Prostate gland (tissue), 2 donors: ENCODE data around the gene DEXI. TPM values are rescaled to one million over a fixed set of nuclear protein-coding genes. Genes with fewer than 3 reads are reported as not detected.
A peak's percentile ranks its signal among the peaks of the same experiment; 100 is the strongest.

Experiments
- DNase-seq: peaks from one replicate; pipeline ENCODE4 v3.0.0-alpha.2; 2019; ENCODE audit warnings: low spot score
- H3K27ac ChIP-seq, 2 donors: fragments of 200-600 bp; sonication (generic); 2 replicates each; pipeline ENCODE4 v1.5.1; 2017 to 2019
- H3K27me3 ChIP-seq: fragments of 200-600 bp; sonication (generic); replicated peaks from 2 replicates; pipeline ENCODE4 v1.5.1; 2019; ENCODE audit not compliant: insufficient read depth
- H3K36me3 ChIP-seq, 2 donors: fragments of 200-600 bp; sonication (generic); 1 replicate in 1 of 2; 2 replicates in 1 of 2; pipeline versions ENCODE4 v1.5.1 to v1.8.1; 2017 to 2019
- H3K4me1 ChIP-seq: fragments of 200-600 bp; sonication (generic); replicated peaks from 2 replicates; pipeline ENCODE4 v1.5.1; 2019
- H3K4me3 ChIP-seq, 2 donors: fragments of 200-600 bp; sonication (generic); 2 replicates each; pipeline ENCODE4 v1.5.1; 2017 to 2019
- H3K9me3 ChIP-seq: fragments of 200-600 bp; sonication (generic); 2 replicates; pipeline ENCODE4 v1.5.1; 2017
- CTCF ChIP-seq, 4 experiments: fragments of 200-600 bp in 2 of 4; fragments of 450-650 bp in 2 of 4; sonication (generic) in 2 of 4; IDR thresholded peaks; 1 replicate in 3 of 4; 2 replicates in 1 of 4; pipeline ENCODE4 v1.5.1; 2016 to 2019; ENCODE audit warnings: antibody characterized with exemption in 4 of 4, mild to moderate bottlenecking in 2 of 4, moderate library complexity in 2 of 4
- POLR2A ChIP-seq: fragments of 450-650 bp; IDR thresholded peaks from one replicate; pipeline ENCODE4 v1.6.1; 2016; ENCODE audit warnings: antibody characterized with exemption, mild to moderate bottlenecking
- POLR2AphosphoS5 ChIP-seq: sonication (generic); formaldehyde crosslinking; IDR thresholded peaks from one replicate; pipeline ENCODE4 v1.6.1; 2017; ENCODE audit warnings: antibody characterized with exemption
- WGBS: methylation state at CpG from one replicate; pipeline ENCODE4 v1.1.5; 2018; 5-methylcytosine and 5-hydroxymethylcytosine counted together
- intact Hi-C: fragments of 100-400 bp; cut with DNase I; formaldehyde crosslinking; loops from one replicate; pipeline ENCODE4 v1.14.2; 2022
- total RNA-seq, 2 donors: library from RNA; depleted of rRNA; stranded (reverse); fragments of >200 nt; gene quantifications; one replicate each; pipeline ENCODE4 v1.1.0, GENCODE V29; 2016

Gene DEXI
- total RNA-seq, 2 donors from 2014 or later = 95.5 to 96.9 TPM

DNA sequence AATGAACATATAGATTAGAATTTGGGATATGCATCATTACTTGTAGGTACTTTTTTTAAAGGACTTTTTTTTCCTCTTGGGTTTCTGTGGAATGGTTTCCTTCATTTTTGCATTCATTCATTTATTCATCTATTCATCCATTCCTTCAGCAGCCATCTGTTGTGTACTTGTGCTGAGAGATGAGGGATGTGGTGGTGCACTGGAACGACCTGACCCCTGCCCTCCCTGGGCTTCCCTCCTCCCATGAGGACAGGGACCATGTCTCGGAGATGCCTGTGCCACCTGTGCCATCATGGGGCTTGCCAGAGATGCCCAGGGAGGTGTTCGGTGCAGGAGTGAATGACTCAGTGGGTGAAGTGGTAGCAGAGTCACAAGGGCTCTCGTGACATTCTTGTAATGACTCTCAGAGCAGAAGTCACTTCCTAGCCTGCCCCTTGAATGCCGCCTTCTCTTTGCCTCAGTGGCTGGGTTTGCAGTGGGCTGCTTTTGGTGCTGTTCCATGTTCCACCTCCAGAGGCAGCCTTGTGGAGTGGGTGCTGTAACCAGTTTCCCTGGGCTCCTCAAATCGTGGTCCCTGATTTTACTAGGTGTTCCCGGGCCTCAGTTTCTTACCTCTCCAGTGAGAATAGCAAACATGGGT is 46.0 kb upstream of the DEXI start:
- TF ChIP-seq POLR2A = no peak
- peak in 1 of 4 experiments; percentile 11 for TF ChIP-seq CTCF (IDR thresholded peaks at IDR 0.05)
- intact Hi-C loops = no loop called here
- 71% methylated on average over 6 of the region's 7 CpGs for WGBS
- Histone ChIP-seq H3K4me1 (no peaks in the 10 kb centered on the region), H3K9me3 (no peaks in the 10 kb centered on the region), H3K36me3 (no peaks in the 10 kb centered on the region), H3K4me3 (no peak overlapping the region), H3K27me3 (no peaks in the 10 kb centered on the region), H3K27ac (no peak overlapping the region)
- no peak for DNase-seq

DNA sequence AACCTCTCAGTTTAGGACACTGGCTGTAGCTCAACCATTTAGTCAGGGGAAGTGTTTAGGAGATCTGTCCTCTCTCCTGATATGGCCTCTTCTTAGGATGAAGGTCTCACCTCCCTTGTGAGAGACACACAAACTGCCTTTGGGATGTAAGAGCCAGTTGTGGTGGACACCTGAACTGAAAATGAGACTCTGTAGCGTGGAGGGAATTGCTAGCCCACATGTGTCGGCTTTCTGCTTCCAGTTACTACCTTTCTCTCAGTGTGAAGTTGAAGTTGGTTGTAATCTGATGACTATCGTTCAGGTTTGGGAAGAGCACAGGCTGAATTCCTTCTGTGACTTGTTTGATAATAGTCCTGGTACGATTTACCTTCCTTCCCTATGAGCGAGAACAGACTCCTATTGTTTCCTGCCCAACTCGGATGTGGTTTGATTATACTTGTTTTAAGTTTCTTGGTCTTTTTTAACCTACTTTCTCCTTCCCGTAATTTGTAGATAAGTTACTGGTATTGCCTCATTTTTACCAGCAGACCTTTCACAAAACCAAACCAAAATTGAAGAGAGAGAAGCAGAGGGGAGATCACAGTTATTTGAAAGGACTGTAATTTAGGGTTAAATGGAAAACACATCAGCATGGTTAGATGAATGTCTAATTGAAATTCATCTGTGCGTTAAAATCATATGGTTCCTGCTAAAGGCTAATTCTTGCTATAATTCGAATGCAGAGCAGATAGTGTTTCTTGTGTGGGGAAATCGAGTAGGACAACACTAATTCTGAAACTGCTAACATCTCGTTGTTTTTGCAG is 45.3 kb upstream of the DEXI start:
- no peaks in the 10 kb centered on the region for H3K9me3 ChIP-seq
- TF ChIP-seq CTCF (IDR thresholded peaks at IDR 0.05) (no peak), POLR2AphosphoS5 (no peak), POLR2A (no peak)
- no peaks in the 10 kb centered on the region for H3K36me3 ChIP-seq
- no peak overlapping the region for H3K27ac ChIP-seq
- intact Hi-C loops = no loop called here
- no peak for DNase-seq
- H3K4me3 ChIP-seq = no peak overlapping the region
- WGBS = 72% methylated on average over 11 of the region's 11 CpGs
- H3K27me3 ChIP-seq = no peaks in the 10 kb centered on the region
- H3K4me1 ChIP-seq = no peaks in the 10 kb centered on the region

DNA sequence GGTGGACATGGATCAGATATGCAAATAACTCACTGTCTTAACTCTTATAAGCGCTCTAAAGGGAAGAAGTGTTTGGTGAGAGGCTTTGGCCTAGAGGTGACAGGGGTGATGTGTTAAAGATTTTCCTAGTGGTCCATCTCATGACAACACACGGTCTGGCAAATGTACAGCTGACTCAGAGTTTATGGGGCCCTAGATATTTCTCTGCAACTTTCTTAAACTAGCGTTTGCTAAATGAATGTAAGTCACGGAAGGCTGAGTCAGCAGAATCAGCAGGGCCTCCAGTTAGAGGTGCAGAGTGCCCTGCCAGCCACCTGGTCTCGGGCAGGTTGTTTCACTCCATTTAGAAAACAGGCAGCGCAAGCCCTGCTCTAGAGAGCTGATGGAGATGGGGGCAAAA is 42.2 kb upstream of the DEXI start:
- WGBS = 87% methylated on average over 6 of the region's 6 CpGs
- TF ChIP-seq POLR2AphosphoS5 (no peak), POLR2A (no peak), CTCF (IDR thresholded peaks at IDR 0.05) (no peak)
- H3K36me3 ChIP-seq = no peaks in the 10 kb centered on the region
- H3K9me3 ChIP-seq = no peaks in the 10 kb centered on the region
- DNase-seq = no peak
- H3K27me3 ChIP-seq = no peaks in the 10 kb centered on the region
- peaks cover 3% of the 10 kb centered on the region for H3K4me1 ChIP-seq
- no peak overlapping the region for H3K4me3 ChIP-seq
- intact Hi-C loops = loop anchor here (5.0 kb wide), 1 partner anchor 48 kb away; no protein-coding TSS in a partner anchor
- no peak overlapping the region for H3K27ac ChIP-seq

DNA sequence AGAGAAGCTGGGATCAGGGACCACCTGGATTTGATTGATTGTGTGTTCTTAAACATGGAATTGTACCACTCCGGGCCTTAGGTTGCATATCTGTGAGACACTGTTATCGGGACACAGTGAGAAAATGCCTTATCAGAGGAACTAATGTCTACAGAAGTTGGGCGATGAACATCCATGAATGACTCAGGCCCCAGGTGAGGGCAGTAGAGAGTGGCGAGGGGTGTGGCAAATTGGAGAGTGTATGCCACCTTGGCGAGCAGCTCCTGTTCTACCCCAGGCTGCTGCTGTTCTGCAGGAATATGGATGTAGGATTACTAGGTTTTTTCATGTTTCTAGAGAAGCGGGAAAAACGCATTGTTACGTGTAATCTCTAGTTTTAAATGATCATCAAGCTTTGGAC is 40.9 kb upstream of the DEXI start:
- Histone ChIP-seq H3K27ac (no peak overlapping the region), H3K4me1 (peaks cover 7% of the 10 kb centered on the region), H3K4me3 (no peak overlapping the region), H3K27me3 (no peaks in the 10 kb centered on the region), H3K9me3 (no peaks in the 10 kb centered on the region), H3K36me3 (no peaks in the 10 kb centered on the region)
- intact Hi-C loops = loop anchor here (5.0 kb wide), 1 partner anchor 49 kb away; no protein-coding TSS in a partner anchor
- TF ChIP-seq POLR2AphosphoS5 (no peak), POLR2A (no peak), CTCF (IDR thresholded peaks at IDR 0.05) (no peak)
- DNase-seq = no peak
- 90% methylated on average over 8 of the region's 8 CpGs for WGBS
